ENCODE data around the gene GPC5. TPM values are rescaled to one million over a fixed set of nuclear protein-coding genes. Genes with fewer than 3 reads are reported as not detected.

The GPC5 gene
- total RNA-seq, 2 experiments from 2014 or later: 2.4 TPM; not detected in 1

- H3K4me3 ChIP-seq (ENCODE audit: low read depth, low read length, poor library complexity, severe bottlenecking): no peak overlapping the region
- DNase-seq (ENCODE audit: low spot score): no peak
- CTCF ChIA-PET (ENCODE audit: unreplicated experiment): no interaction called here
- H3K79me2 ChIP-seq (ENCODE audit: insufficient read depth, low read depth, low read length): no peaks in the 10 kb centered on the region
- H3K4me2 ChIP-seq (ENCODE audit: low read length): no peak overlapping the region
- no peaks in the 10 kb centered on the region for H3K9me2 ChIP-seq (ENCODE audit: insufficient read depth, low read length)
- POLR2A ChIA-PET: no interaction called here
- no peak overlapping the region for H3K27ac ChIP-seq (ENCODE audit: low read depth, low read length, poor library complexity, severe bottlenecking)
- no peaks in the 10 kb centered on the region for H3K36me3 ChIP-seq (ENCODE audit: insufficient read depth, low read length)
- TF ChIP-seq CTCF (conservative IDR thresholded peaks at IDR 0.05; ENCODE audit: low read length) (no peak), EZH2phosphoT487 (IDR thresholded peaks at IDR 0.05; ENCODE audit: borderline replicate concordance, low read depth, low read length) (no peak)
- H2AFZ ChIP-seq (ENCODE audit: low read length): no peak overlapping the region
- H4K20me1 ChIP-seq (ENCODE audit: insufficient read depth, low read length): no peaks in the 10 kb centered on the region
- no peaks in the 10 kb centered on the region for H3K4me1 ChIP-seq (ENCODE audit: insufficient read depth, low read length, poor library complexity, severe bottlenecking)
- no TSS peak for BruUV-seq (replicated peaks)
- intact Hi-C loops (cut with micrococcal nuclease; ENCODE audit: unreplicated experiment): no loop called here
- no peaks in the 10 kb centered on the region for H3K9me3 ChIP-seq (ENCODE audit: low read length)
Measured at GRCh38 chr13:92590503-92590908, 1192.1 kb downstream of the GPC5 start.

- DNase-seq (ENCODE audit: low spot score): no peak
- no peaks in the 10 kb centered on the region for H3K79me2 ChIP-seq (ENCODE audit: insufficient read depth, low read depth, low read length)
- no peak overlapping the region for H2AFZ ChIP-seq (ENCODE audit: low read length)
- H3K4me1 ChIP-seq (ENCODE audit: insufficient read depth, low read length, poor library complexity, severe bottlenecking): no peaks in the 10 kb centered on the region
- no peaks in the 10 kb centered on the region for H3K9me2 ChIP-seq (ENCODE audit: insufficient read depth, low read length)
- H3K4me2 ChIP-seq (ENCODE audit: low read length): no peak overlapping the region
- H3K36me3 ChIP-seq (ENCODE audit: insufficient read depth, low read length): no peaks in the 10 kb centered on the region
- no peak overlapping the region for H3K4me3 ChIP-seq (ENCODE audit: low read depth, low read length, poor library complexity, severe bottlenecking)
- POLR2A ChIA-PET: no interaction called here
- no peaks in the 10 kb centered on the region for H3K9me3 ChIP-seq (ENCODE audit: low read length)
- BruUV-seq (replicated peaks): no TSS peak
- H4K20me1 ChIP-seq (ENCODE audit: insufficient read depth, low read length): no peaks in the 10 kb centered on the region
- no peak overlapping the region for H3K27ac ChIP-seq (ENCODE audit: low read depth, low read length, poor library complexity, severe bottlenecking)
- intact Hi-C loops (cut with micrococcal nuclease; ENCODE audit: unreplicated experiment): no loop called here
- CTCF ChIA-PET (ENCODE audit: unreplicated experiment): no interaction called here
- TF ChIP-seq CTCF (conservative IDR thresholded peaks at IDR 0.05; ENCODE audit: low read length) (no peak), EZH2phosphoT487 (IDR thresholded peaks at IDR 0.05; ENCODE audit: borderline replicate concordance, low read depth, low read length) (no peak)
Measured at GRCh38 chr13:92591117-92591516, 1192.7 kb downstream of the GPC5 start.

GRCh38 chr13:92592757-92593156 is 1194.3 kb downstream of the GPC5 start:
- Histone ChIP-seq H3K4me1 (ENCODE audit: insufficient read depth, low read length, poor library complexity, severe bottlenecking) (no peaks in the 10 kb centered on the region), H3K9me3 (ENCODE audit: low read length) (no peaks in the 10 kb centered on the region), H3K4me2 (ENCODE audit: low read length) (no peak overlapping the region), H3K9me2 (ENCODE audit: insufficient read depth, low read length) (no peaks in the 10 kb centered on the region), H3K27ac (ENCODE audit: low read depth, low read length, poor library complexity, severe bottlenecking) (no peak overlapping the region), H3K36me3 (ENCODE audit: insufficient read depth, low read length) (no peaks in the 10 kb centered on the region), H3K4me3 (ENCODE audit: low read depth, low read length, poor library complexity, severe bottlenecking) (no peak overlapping the region), H3K79me2 (ENCODE audit: insufficient read depth, low read depth, low read length) (no peaks in the 10 kb centered on the region), H2AFZ (ENCODE audit: low read length) (no peak overlapping the region), H4K20me1 (ENCODE audit: insufficient read depth, low read length) (no peaks in the 10 kb centered on the region)
- ChIA-PET POLR2A (no interaction called here), CTCF (ENCODE audit: unreplicated experiment) (no interaction called here)
- intact Hi-C loops (cut with micrococcal nuclease; ENCODE audit: unreplicated experiment): no loop called here
- DNase-seq (ENCODE audit: low spot score): no peak
- BruUV-seq (replicated peaks): no TSS peak
- TF ChIP-seq CTCF (conservative IDR thresholded peaks at IDR 0.05; ENCODE audit: low read length): no peak
- no peak for TF ChIP-seq EZH2phosphoT487 (IDR thresholded peaks at IDR 0.05; ENCODE audit: borderline replicate concordance, low read depth, low read length)

All from OCI-LY7 (cell line).